ENCODE data around the gene SLC26A8. TPM values are rescaled to one million over a fixed set of nuclear protein-coding genes. Genes with fewer than 3 reads are reported as not detected.

Gene SLC26A8
- total RNA-seq, 4 donors from 2014 or later = 0.30 to 1.1 TPM; not detected in 2

DNA sequence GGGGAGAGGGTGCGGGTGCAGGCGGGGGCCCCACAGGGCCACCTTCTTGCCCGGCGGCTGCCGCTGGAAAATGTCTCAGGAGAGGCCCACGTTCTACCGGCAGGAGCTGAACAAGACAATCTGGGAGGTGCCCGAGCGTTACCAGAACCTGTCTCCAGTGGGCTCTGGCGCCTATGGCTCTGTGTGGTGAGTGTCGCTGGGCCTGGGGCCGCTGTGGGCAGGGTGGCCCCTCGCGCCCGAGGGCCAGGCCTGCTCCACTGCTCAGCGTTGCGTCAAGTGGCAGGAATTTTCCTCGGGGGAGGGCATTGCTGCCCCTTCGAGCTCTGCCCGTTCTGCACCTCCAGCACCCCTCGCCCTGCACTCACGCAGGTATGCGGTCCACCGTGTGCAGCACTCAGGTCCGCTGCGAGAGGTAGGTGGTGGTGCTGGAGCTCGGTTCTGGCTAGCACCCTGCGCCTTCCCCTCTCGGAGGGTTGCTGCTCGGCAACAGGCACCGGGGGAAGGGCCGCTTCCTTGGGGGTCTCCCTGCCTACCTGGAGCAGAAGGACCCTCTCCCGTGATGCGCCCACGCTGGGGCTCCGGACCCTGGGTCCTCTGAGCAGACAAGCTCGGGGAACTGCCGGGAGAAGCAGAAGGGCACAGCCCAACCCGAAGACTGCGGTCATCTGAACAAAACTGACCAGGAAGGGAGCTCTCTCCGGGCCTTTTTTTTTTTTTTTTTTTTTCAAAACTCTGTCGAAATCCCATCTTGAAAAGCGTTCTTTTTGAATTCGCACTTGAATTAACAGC lies 3.8 kb upstream of the SLC26A8 start:
- Histone ChIP-seq H3K9me3 (no peaks in the 10 kb centered on the region), H3K36me3 (no peaks in the 10 kb centered on the region), H3K4me1 (peaks cover 6 to 49% (median 29%) of the 10 kb centered on the region in 4 donors), H3K27ac (peak overlapping the region; percentile 75 to 96 (median 90)), H3K4me3 (peak overlapping the region; percentile 76 to 100 (median 86)), H3K27me3 (peaks cover 0 to 15% of the 10 kb centered on the region in 2 donors)
- TF ChIP-seq, protein P1, sequence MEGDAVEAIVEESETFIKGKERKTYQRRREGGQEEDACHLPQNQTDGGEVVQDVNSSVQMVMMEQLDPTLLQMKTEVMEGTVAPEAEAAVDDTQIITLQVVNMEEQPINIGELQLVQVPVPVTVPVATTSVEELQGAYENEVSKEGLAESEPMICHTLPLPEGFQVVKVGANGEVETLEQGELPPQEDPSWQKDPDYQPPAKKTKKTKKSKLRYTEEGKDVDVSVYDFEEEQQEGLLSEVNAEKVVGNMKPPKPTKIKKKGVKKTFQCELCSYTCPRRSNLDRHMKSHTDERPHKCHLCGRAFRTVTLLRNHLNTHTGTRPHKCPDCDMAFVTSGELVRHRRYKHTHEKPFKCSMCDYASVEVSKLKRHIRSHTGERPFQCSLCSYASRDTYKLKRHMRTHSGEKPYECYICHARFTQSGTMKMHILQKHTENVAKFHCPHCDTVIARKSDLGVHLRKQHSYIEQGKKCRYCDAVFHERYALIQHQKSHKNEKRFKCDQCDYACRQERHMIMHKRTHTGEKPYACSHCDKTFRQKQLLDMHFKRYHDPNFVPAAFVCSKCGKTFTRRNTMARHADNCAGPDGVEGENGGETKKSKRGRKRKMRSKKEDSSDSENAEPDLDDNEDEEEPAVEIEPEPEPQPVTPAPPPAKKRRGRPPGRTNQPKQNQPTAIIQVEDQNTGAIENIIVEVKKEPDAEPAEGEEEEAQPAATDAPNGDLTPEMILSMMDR (IDR thresholded peaks at IDR 0.05) = no peak
- TF ChIP-seq EP300 (IDR thresholded peaks at IDR 0.05) = peak in 1 of 2 donors; percentile 14
- WGBS, 2 donors = 0 to 1% methylated on average over 16 to 28 of the region's 44 CpGs
- no peak for DNase-seq (ENCODE audit: low spot score in 2 of 2)

DNA sequence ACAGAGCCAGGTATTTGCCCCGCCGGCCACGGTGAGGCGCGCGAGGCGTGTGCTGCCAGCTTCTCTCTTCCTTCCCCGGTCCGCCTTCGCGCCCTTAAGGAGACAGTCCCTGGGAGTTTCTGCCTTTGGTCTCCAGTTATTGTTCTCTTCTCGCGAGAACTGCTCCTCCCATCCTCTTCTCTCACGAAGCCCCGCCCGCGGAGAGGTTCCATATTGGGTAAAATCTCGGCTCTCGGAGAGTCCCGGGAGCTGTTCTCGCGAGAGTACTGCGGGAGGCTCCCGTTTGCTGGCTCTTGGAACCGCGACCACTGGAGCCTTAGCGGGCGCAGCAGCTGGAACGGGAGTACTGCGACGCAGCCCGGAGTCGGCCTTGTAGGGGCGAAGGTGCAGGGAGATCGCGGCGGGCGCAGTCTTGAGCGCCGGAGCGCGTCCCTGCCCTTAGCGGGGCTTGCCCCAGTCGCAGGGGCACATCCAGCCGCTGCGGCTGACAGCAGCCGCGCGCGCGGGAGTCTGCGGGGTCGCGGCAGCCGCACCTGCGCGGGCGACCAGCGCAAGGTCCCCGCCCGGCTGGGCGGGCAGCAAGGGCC lies 3.2 kb upstream of the SLC26A8 start, which contains the start of gene MAPK14:
MAPK14 (plus strand) TSS at position 308 of the 587 bp plus-strand sequence. CDS start 350 bp downstream, outside the sequence.
- H3K4me3 ChIP-seq = peak within 1 kb of the TSS; percentile 76 to 100 (median 86)
- H3K4me1 ChIP-seq = peaks cover 6 to 42% (median 27%) of the 10 kb centered on the region in 4 donors
- peak; percentile 65 to 98 for TF ChIP-seq EP300 (IDR thresholded peaks at IDR 0.05)
- TF ChIP-seq, protein P1 (IDR thresholded peaks at IDR 0.05) = peak; percentile 81 to 98 (median 89)
- TF ChIP-seq POLR2A (IDR thresholded peaks at IDR 0.05) = peak; percentile 85 to 96
- H3K9me3 ChIP-seq = no peaks in the 10 kb centered on the region
- no peaks in the 10 kb centered on the region for H3K36me3 ChIP-seq
- peak; percentile 99 to 100 for DNase-seq (ENCODE audit: low spot score in 2 of 2)
- peak within 1 kb of the TSS; percentile 75 to 96 (median 90) for H3K27ac ChIP-seq
- H3K27me3 ChIP-seq = peaks cover 0 to 15% of the 10 kb centered on the region in 2 donors
- 0 to 1% methylated on average over 25 to 26 of the region's 62 CpGs for WGBS, 2 donors

DNA sequence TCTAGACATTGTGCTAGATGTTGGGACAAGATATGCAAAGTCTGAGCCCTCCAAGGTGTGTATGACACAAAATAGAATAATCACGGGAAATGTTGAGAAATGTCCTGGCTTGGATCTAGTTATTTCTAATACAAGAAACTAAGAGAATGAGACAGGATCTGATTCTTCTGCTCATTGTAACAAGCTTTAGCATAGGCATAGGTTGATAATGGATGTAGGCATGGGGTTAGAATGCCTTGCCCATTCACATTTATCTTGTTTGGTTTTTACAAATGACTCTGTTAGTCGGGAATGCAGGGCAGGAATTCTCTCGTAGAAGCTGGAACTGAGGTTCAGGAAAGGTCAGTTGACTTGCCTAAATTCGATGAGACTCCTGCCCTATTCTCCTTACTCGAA lies 1.5 kb upstream of the SLC26A8 start:
- TF ChIP-seq, protein P1 (IDR thresholded peaks at IDR 0.05) = no peak
- no peak for TF ChIP-seq EP300 (IDR thresholded peaks at IDR 0.05)
- TF ChIP-seq POLR2A (IDR thresholded peaks at IDR 0.05) = no peak
- no peak for DNase-seq (ENCODE audit: low spot score in 2 of 2)
- no peaks in the 10 kb centered on the region for H3K36me3 ChIP-seq
- H3K27ac ChIP-seq = no peak overlapping the region
- peaks cover 0 to 15% of the 10 kb centered on the region in 2 donors for H3K27me3 ChIP-seq
- 42 to 51% methylated on average over 5 of the region's 5 CpGs for WGBS, 2 donors
- H3K4me1 ChIP-seq = peaks cover 6 to 26% (median 16%) of the 10 kb centered on the region in 4 donors
- H3K9me3 ChIP-seq = no peaks in the 10 kb centered on the region
- H3K4me3 ChIP-seq = no peak overlapping the region

DNA sequence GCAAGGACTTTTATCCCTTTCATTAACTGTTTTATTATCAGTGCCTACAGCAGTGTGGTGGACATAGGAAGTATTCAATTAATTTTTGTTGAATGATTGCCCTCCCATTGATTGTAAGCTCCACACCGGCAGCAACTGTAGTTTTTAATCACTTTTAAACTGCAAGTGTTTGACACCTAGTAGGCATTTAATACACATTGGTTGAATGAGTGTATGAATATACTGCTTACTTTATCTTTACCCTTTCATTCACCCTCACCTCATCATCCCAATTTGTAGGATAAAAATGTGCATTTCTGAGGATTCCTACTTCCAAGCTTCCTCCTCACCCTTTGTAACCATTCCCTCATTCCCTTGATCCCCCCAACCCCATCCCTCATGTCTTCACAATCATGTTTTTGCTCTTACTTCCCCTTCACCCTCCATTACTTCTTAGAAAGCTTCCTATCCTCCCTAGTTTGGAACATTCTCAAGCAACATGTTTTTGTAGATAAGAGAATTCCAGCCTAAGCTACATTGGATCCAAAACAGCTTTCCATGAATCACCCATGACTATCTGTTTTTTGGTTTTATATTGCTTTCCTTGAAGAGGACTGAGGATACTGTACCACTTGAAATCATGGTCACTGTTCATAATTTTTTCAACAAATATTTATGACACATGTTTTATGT lies 955 bp upstream of the SLC26A8 start:
- Histone ChIP-seq H3K4me1 (peaks cover 6 to 20% (median 11%) of the 10 kb centered on the region in 4 donors), H3K27me3 (peaks cover 0 to 15% of the 10 kb centered on the region in 2 donors), H3K27ac (no peak overlapping the region), H3K4me3 (no peak overlapping the region), H3K36me3 (no peaks in the 10 kb centered on the region), H3K9me3 (no peaks in the 10 kb centered on the region)
- TF ChIP-seq POLR2A (IDR thresholded peaks at IDR 0.05) (no peak), EP300 (IDR thresholded peaks at IDR 0.05) (no peak)
- TF ChIP-seq, protein P1 (IDR thresholded peaks at IDR 0.05) = no peak
- DNase-seq (ENCODE audit: low spot score in 2 of 2) = no peak
- WGBS, 2 donors = 81 to 93% methylated on average over 1 of the region's 1 CpG

Data from tibial nerve (tissue), 4 donors.